Natural killer cell treated with Interleukin-12 subunit alpha and Interleukin-12 subunit beta and Interleukin-15 and Interleukin-18, amount 100 ng/mL, for 72 hours (primary cell): Measurements from ENCODE around the gene SCO1. TPM values are rescaled to one million over a fixed set of nuclear protein-coding genes. Genes with fewer than 3 reads are reported as not detected.

Experiments
- ATAC-seq, 2 donors: fragments of 150-1000 bp; cut with Tn5 transposase in 1 of 2; sonication (Bioruptor Pico), chemical (Tn5 transposase) in 1 of 2; 2 replicates each; pipeline ENCODE4 v1.10.0; 2021
- DNase-seq: peaks from one replicate; pipeline ENCODE4 v3.0.0; 2022; ENCODE audit warnings: low spot score
- H3K27ac Mint-ChIP-seq, 2 donors: 1 replicate in 1 of 2; 2 replicates in 1 of 2; pipeline ENCODE4 v1.8.0; 2022; ENCODE audit warnings: mixed read lengths in 2 of 2, mild to moderate bottlenecking in 1 of 2, moderate library complexity in 1 of 2
- H3K27me3 Mint-ChIP-seq, 2 donors: 1 replicate in 1 of 2; 2 replicates in 1 of 2; pipeline ENCODE4 v1.8.0; 2022; ENCODE audit warnings: mixed read lengths in 2 of 2
- H3K36me3 Mint-ChIP-seq: one replicate; pipeline ENCODE4 v1.8.0; 2022; ENCODE audit warnings: mixed read lengths
- H3K4me1 Mint-ChIP-seq, 2 donors: 1 replicate in 1 of 2; 2 replicates in 1 of 2; pipeline ENCODE4 v1.8.0; 2022; ENCODE audit warnings: low read depth in 2 of 2, mixed read lengths in 2 of 2, mild to moderate bottlenecking in 1 of 2
- H3K4me3 Mint-ChIP-seq: one replicate; pipeline ENCODE4 v1.8.0; 2022; ENCODE audit warnings: mixed read lengths
- H3K9me3 Mint-ChIP-seq: 2 replicates; pipeline ENCODE4 v1.8.0; 2022; ENCODE audit warnings: mixed read lengths
- total RNA-seq, 2 donors: library from RNA; stranded (reverse); gene quantifications; one replicate each; pipeline ENCODE4 v1.2.3, GENCODE V29; 2022

The SCO1 gene
- total RNA-seq, 2 donors from 2014 or later = 28.3 to 33.8 TPM

GRCh38 chr17:10657879-10658278, 39.5 kb downstream of the SCO1 start:
- DNase-seq (no peak), ATAC-seq (no peak)
- Mint-ChIP-seq H3K9me3 (no peaks in the 10 kb centered on the region), H3K27ac (no peak overlapping the region), H3K27me3 (peaks cover 4 to 8% of the 10 kb centered on the region in 2 donors), H3K4me3 (no peak overlapping the region), H3K36me3 (no peaks in the 10 kb centered on the region), H3K4me1 (peaks cover 8 to 13% of the 10 kb centered on the region in 2 donors)

GRCh38 chr17:10657148-10657547, 40.2 kb downstream of the SCO1 start, which contains the start of gene MYH3:
Gene MYH3, minus strand, starts transcription at chr17:10657309. Its CDS starts 2,245 bp downstream, at chr17:10655064.
- H3K4me3 Mint-ChIP-seq = no peak within 1 kb of the TSS
- no peaks in the 10 kb centered on the region for H3K9me3 Mint-ChIP-seq
- H3K27me3 Mint-ChIP-seq = peaks cover 4 to 8% of the 10 kb centered on the region in 2 donors
- H3K4me1 Mint-ChIP-seq = peaks cover 10 to 18% of the 10 kb centered on the region in 2 donors
- no peaks in the 10 kb centered on the region for H3K36me3 Mint-ChIP-seq
- ATAC-seq = no peak
- no peak for DNase-seq
- H3K27ac Mint-ChIP-seq = no peak within 1 kb of the TSS

GRCh38 chr17:10653987-10654386, 43.3 kb downstream of the SCO1 start:
- ATAC-seq (no peak), DNase-seq (no peak)
- Mint-ChIP-seq H3K36me3 (no peaks in the 10 kb centered on the region), H3K27ac (peak overlapping the region in 1 of 2 donors; percentile 29), H3K4me1 (peaks cover 23 to 30% of the 10 kb centered on the region in 2 donors), H3K27me3 (peaks cover 4 to 8% of the 10 kb centered on the region in 2 donors), H3K9me3 (no peaks in the 10 kb centered on the region), H3K4me3 (no peak overlapping the region)

- H3K4me1 Mint-ChIP-seq = peaks cover 23 to 31% of the 10 kb centered on the region in 2 donors
- DNase-seq = no peak
- H3K27me3 Mint-ChIP-seq = peaks cover 4 to 8% of the 10 kb centered on the region in 2 donors
- H3K9me3 Mint-ChIP-seq = no peaks in the 10 kb centered on the region
- peak overlapping the region in 1 of 2 donors; percentile 29 for H3K27ac Mint-ChIP-seq
- ATAC-seq = peak in 1 of 2 donors; percentile 53
- peak overlapping the region; percentile 20 for H3K4me3 Mint-ChIP-seq
- H3K36me3 Mint-ChIP-seq = no peaks in the 10 kb centered on the region
These were observed 44.2 kb downstream of the SCO1 start for GRCh38 chr17:10652984-10653659.

DNA sequence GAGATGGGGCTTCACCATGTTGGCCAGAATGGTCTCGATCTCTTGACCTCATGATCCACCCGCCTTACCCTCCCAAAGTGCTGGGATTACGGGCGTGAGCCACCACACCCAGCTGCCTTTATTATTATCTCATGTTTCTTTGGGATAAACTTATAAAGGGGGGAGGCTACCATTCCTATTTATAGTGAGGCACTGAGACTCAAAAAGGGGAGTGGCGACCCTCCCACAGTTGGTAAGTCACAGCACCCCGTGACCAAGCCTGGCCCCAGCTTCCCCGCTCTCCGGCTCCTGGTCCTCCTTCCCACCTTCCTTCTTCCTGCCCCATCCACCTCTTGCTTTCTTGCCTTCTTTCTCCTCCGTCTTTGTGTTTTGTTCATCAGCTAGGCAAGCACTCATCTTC, 45.4 kb downstream of the SCO1 start:
- H3K4me1 Mint-ChIP-seq = peaks cover 23 to 31% of the 10 kb centered on the region in 2 donors
- no peak overlapping the region for H3K4me3 Mint-ChIP-seq
- no peaks in the 10 kb centered on the region for H3K36me3 Mint-ChIP-seq
- ATAC-seq = no peak
- H3K27me3 Mint-ChIP-seq = peaks cover 4 to 8% of the 10 kb centered on the region in 2 donors
- no peak overlapping the region for H3K27ac Mint-ChIP-seq
- DNase-seq = no peak
- no peaks in the 10 kb centered on the region for H3K9me3 Mint-ChIP-seq

DNA sequence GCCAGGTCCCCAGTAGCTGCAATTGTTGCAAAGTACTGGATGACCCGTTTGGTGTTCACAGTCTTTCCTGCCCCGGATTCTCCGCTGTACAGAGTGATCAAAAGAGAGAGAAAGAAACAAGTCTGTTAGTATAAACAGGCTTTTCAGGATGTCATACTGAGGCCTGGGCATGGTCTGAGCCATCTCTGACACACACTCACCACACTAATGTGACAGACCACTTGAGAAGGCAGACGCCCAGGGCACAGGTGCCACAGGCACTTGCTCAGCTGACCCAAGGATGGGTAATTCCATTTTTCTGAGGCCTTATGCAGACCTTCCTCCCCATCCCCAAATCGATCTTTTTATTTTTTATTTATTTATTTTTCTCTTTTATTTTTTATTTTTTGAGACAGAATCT, 47.7 kb downstream of the SCO1 start:
- ATAC-seq (peak; percentile 36 to 59), DNase-seq (no peak)
- peaks cover 4 to 8% of the 10 kb centered on the region in 2 donors for H3K27me3 Mint-ChIP-seq
- H3K27ac Mint-ChIP-seq = no peak overlapping the region
- no peak overlapping the region for H3K4me3 Mint-ChIP-seq
- no peaks in the 10 kb centered on the region for H3K36me3 Mint-ChIP-seq
- H3K9me3 Mint-ChIP-seq = no peaks in the 10 kb centered on the region
- peaks cover 23 to 34% of the 10 kb centered on the region in 2 donors for H3K4me1 Mint-ChIP-seq

DNA sequence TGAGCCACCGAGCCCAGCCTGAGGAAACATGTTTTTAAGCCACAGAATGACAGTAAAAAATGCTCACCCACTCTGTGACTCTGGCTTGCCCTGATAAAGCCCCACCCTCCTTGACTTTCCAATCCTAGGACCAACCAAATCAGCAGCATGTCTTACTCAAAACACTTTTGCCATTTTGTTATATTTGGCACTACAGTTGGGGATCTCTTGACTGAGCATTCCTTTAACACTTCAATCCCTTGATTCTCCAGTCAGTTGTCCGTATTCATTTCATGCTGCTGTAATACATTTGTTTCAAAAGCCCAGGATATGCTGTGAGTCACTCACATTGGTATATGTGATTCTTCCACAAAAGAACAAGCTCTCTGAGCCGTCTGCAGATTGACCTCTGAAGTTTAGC, 48.4 kb downstream of the SCO1 start:
- Mint-ChIP-seq H3K27me3 (peaks cover under 1 to 3% of the 10 kb centered on the region in 2 donors), H3K9me3 (no peaks in the 10 kb centered on the region), H3K4me1 (peaks cover 19 to 31% of the 10 kb centered on the region in 2 donors), H3K4me3 (no peak overlapping the region), H3K36me3 (no peaks in the 10 kb centered on the region), H3K27ac (no peak overlapping the region)
- DNase-seq (no peak), ATAC-seq (no peak)

DNA sequence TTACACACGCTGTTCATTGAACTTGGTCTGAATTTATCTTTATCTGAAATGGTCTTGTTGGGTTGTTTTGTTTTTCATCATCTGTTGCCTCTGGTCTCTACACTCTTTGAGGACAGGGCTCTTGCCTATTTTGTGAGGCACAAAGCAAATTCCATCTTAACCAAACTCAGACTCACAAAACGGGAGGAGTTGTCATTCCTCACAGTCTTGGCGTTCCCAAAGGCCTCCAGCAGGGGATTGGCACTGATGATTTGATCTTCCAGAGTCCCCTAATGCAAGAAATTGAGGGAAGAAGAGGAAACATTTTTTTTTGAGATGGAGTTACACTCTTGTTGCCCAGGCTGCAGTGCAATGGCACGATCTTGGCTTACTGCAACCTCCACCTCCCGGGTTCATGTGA, 49.0 kb downstream of the SCO1 start:
- Mint-ChIP-seq H3K27ac (no peak overlapping the region), H3K4me1 (peaks cover 18 to 25% of the 10 kb centered on the region in 2 donors), H3K36me3 (no peaks in the 10 kb centered on the region), H3K9me3 (no peaks in the 10 kb centered on the region), H3K4me3 (no peak overlapping the region), H3K27me3 (no peaks in the 10 kb centered on the region)
- ATAC-seq (no peak), DNase-seq (no peak)

- Mint-ChIP-seq H3K9me3 (no peaks in the 10 kb centered on the region), H3K27ac (no peak overlapping the region), H3K4me1 (peaks cover 13 to 14% of the 10 kb centered on the region in 2 donors), H3K27me3 (no peaks in the 10 kb centered on the region), H3K4me3 (no peak overlapping the region), H3K36me3 (no peaks in the 10 kb centered on the region)
- ATAC-seq (peak in 1 of 2 donors; percentile 55), DNase-seq (peak; percentile 84)
These were observed 50.8 kb downstream of the SCO1 start for GRCh38 chr17:10646392-10646990.

DNA sequence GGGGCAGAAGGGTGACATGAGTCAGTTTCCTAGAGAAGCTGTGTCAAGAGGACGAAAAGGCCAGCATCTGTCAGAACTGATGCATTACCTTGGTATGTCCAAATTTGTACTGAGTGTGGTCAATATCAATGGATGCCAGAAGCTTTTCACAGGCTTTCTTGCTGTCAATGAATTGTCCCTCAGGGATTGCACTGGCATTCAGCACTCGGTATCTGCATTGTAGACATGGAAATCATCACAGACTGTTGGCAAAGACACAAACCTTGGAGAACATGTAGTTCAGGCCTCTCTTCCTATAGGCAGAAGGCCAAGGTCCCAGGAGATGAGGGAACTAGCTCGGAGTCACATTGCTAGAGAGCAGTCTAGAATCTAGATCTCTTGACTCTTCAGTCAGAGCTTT, 56.9 kb downstream of the SCO1 start:
- Mint-ChIP-seq H3K4me1 (no peaks in the 10 kb centered on the region), H3K36me3 (peaks cover 10% of the 10 kb centered on the region), H3K9me3 (no peaks in the 10 kb centered on the region), H3K4me3 (no peak overlapping the region), H3K27me3 (no peaks in the 10 kb centered on the region), H3K27ac (no peak overlapping the region)
- ATAC-seq = no peak
- DNase-seq = no peak

DNA sequence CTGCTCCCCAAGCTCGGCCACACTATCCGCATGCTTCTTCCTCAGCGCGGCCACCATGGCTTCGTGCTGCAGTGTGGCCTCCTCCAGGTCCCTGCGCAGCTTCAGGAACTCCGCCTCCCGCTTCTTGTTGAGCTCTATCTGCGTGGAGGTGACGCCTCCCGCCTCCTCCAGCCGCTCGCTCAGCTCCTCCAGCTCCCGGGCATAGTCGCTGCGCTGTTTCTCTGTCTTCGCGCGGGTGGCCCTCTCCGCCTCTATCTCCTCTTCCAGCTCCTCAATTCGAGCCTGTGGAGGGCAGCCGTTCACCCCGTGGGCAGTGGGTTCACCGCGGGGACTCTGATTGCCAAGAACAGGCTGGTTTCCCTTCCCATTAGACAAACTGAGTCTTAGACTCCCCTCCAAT, 59.2 kb downstream of the SCO1 start:
- no peak for DNase-seq
- no peak overlapping the region for H3K27ac Mint-ChIP-seq
- no peak overlapping the region for H3K4me3 Mint-ChIP-seq
- peaks cover 13% of the 10 kb centered on the region for H3K36me3 Mint-ChIP-seq
- no peaks in the 10 kb centered on the region for H3K27me3 Mint-ChIP-seq
- H3K4me1 Mint-ChIP-seq = no peaks in the 10 kb centered on the region
- ATAC-seq = no peak
- H3K9me3 Mint-ChIP-seq = no peaks in the 10 kb centered on the region

- Mint-ChIP-seq H3K27ac (no peak overlapping the region), H3K4me3 (no peak overlapping the region), H3K9me3 (no peaks in the 10 kb centered on the region), H3K36me3 (peaks cover 13% of the 10 kb centered on the region), H3K27me3 (no peaks in the 10 kb centered on the region), H3K4me1 (no peaks in the 10 kb centered on the region)
- ATAC-seq (no peak), DNase-seq (no peak)
These were observed 62.0 kb downstream of the SCO1 start for GRCh38 chr17:10635290-10635689.

- Mint-ChIP-seq H3K36me3 (peaks cover 6% of the 10 kb centered on the region), H3K27ac (no peak overlapping the region), H3K9me3 (no peaks in the 10 kb centered on the region), H3K4me1 (no peaks in the 10 kb centered on the region), H3K4me3 (no peak overlapping the region), H3K27me3 (no peaks in the 10 kb centered on the region)
- DNase-seq (no peak), ATAC-seq (no peak)
These were observed 63.5 kb downstream of the SCO1 start for GRCh38 chr17:10633738-10634379.

GRCh38 chr17:10631701-10632100, 65.6 kb downstream of the SCO1 start:
- H3K27me3 Mint-ChIP-seq = no peaks in the 10 kb centered on the region
- H3K4me1 Mint-ChIP-seq = no peaks in the 10 kb centered on the region
- H3K4me3 Mint-ChIP-seq = no peak overlapping the region
- ATAC-seq = no peak
- peaks cover 6% of the 10 kb centered on the region for H3K36me3 Mint-ChIP-seq
- H3K9me3 Mint-ChIP-seq = no peaks in the 10 kb centered on the region
- no peak for DNase-seq
- no peak overlapping the region for H3K27ac Mint-ChIP-seq
